Measurements from ENCODE around the gene C20orf141. TPM values are rescaled to one million over a fixed set of nuclear protein-coding genes. Genes with fewer than 3 reads are reported as not detected.

C20orf141 gene
- total and polyA plus RNA-seq, 5 donors from 2014 or later: not detected

GRCh38 chr20:2816583-2817340 is 2.0 kb downstream of the C20orf141 start:
- peaks cover 0 to 12% (median 6%) of the 10 kb centered on the region in 4 donors for H3K4me1 Mint-ChIP-seq
- H3K27ac Mint-ChIP-seq: no peak overlapping the region
- H3K4me3 ChIP-seq (ENCODE audit: low read depth, low read length): no peak overlapping the region
- H3K27me3 Mint-ChIP-seq: peaks cover 56% of the 10 kb centered on the region
- H3K4me1 ChIP-seq (ENCODE audit: control insufficient read depth, insufficient read depth, low read length, poor library complexity, severe bottlenecking): peaks cover 8% of the 10 kb centered on the region
- H3K27ac ChIP-seq (ENCODE audit: insufficient read depth, low read length, poor library complexity, severe bottlenecking): no peak overlapping the region
- no peaks in the 10 kb centered on the region for H3K36me3 Mint-ChIP-seq
- peaks cover 0 to 10% (median 2%) of the 10 kb centered on the region in 7 donors for H3K9me3 Mint-ChIP-seq
- DNase-seq (no peak), ATAC-seq (ENCODE audit: low read depth in 2 of 2) (no peak)
- H3K36me3 ChIP-seq (ENCODE audit: control insufficient read depth, insufficient read depth, low read length): no peaks in the 10 kb centered on the region
- peaks cover 0 to 8% of the 10 kb centered on the region in 2 experiments for H3K9me3 ChIP-seq (ENCODE audit: control insufficient read depth in 2 of 2, low read length in 2 of 2)
- no peak overlapping the region for H3K4me3 Mint-ChIP-seq
- peaks cover 15% of the 10 kb centered on the region for H3K27me3 ChIP-seq (ENCODE audit: control insufficient read depth, insufficient read depth, low read length)

DNA sequence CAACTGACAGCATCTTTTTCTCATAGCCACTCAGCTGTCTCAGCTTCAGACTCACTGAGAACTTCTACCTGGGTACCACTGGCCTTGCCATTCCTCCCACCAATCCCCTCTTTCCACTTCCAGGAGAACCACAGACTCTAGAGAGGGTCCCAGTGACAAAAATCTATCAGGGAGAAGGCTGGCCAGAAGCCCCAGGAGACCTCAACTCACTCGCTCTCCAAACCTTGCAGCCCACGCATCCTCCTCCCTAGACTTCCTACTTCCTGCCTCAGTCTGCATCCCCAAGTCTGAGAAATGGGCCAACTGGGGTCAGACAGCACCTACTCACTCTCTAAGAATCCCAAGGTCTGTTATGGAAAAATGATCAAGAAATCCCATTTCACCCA is 2.5 kb downstream of the C20orf141 start:
- Histone ChIP-seq H3K36me3 (ENCODE audit: control insufficient read depth, insufficient read depth, low read length) (no peaks in the 10 kb centered on the region), H3K27me3 (ENCODE audit: control insufficient read depth, insufficient read depth, low read length) (peaks cover 11% of the 10 kb centered on the region)

GRCh38 chr20:2817891-2818595 is 3.3 kb downstream of the C20orf141 start:
- no peaks in the 10 kb centered on the region for H3K36me3 Mint-ChIP-seq
- H3K27ac Mint-ChIP-seq: no peak overlapping the region
- peaks cover 0 to 6% (median 0%) of the 10 kb centered on the region in 7 donors for H3K9me3 Mint-ChIP-seq
- H3K9me3 ChIP-seq (ENCODE audit: control insufficient read depth in 2 of 2, low read length in 2 of 2): no peaks in the 10 kb centered on the region
- H3K27me3 ChIP-seq (ENCODE audit: control insufficient read depth, insufficient read depth, low read length): peaks cover 11% of the 10 kb centered on the region
- ATAC-seq (ENCODE audit: low read depth in 2 of 2): no peak
- peaks cover 53% of the 10 kb centered on the region for H3K27me3 Mint-ChIP-seq
- no peak for DNase-seq
- no peak overlapping the region for H3K4me3 ChIP-seq (ENCODE audit: low read depth, low read length)
- H3K27ac ChIP-seq (ENCODE audit: insufficient read depth, low read length, poor library complexity, severe bottlenecking): no peak overlapping the region
- H3K4me1 Mint-ChIP-seq: peaks cover 4 to 14% (median 8%) of the 10 kb centered on the region in 4 donors
- H3K4me3 Mint-ChIP-seq: no peak overlapping the region
- H3K36me3 ChIP-seq (ENCODE audit: control insufficient read depth, insufficient read depth, low read length): no peaks in the 10 kb centered on the region
- H3K4me1 ChIP-seq (ENCODE audit: control insufficient read depth, insufficient read depth, low read length, poor library complexity, severe bottlenecking): peaks cover 14% of the 10 kb centered on the region

More for the DNA sequence above, 2.5 kb downstream of the C20orf141 start:
- ATAC-seq (ENCODE audit: low read depth in 2 of 2) (no peak), DNase-seq (no peak)
- Mint-ChIP-seq H3K27me3 (peaks cover 55% of the 10 kb centered on the region), H3K9me3 (peaks cover 0 to 8% (median 1%) of the 10 kb centered on the region in 7 donors), H3K4me1 (peaks cover 4 to 14% (median 8%) of the 10 kb centered on the region in 4 donors), H3K4me3 (no peak overlapping the region), H3K27ac (no peak overlapping the region), H3K36me3 (no peaks in the 10 kb centered on the region)
- Histone ChIP-seq H3K4me3 (ENCODE audit: low read depth, low read length) (no peak overlapping the region), H3K9me3 (ENCODE audit: control insufficient read depth in 2 of 2, low read length in 2 of 2) (peaks cover 0 to 2% of the 10 kb centered on the region in 2 experiments), H3K4me1 (ENCODE audit: control insufficient read depth, insufficient read depth, low read length, poor library complexity, severe bottlenecking) (peaks cover 14% of the 10 kb centered on the region), H3K27ac (ENCODE audit: insufficient read depth, low read length, poor library complexity, severe bottlenecking) (no peak overlapping the region)

GRCh38 chr20:2820084-2820895 is 5.5 kb downstream of the C20orf141 start:
- Mint-ChIP-seq H3K27me3 (peaks cover 36% of the 10 kb centered on the region), H3K4me3 (peak overlapping the region in 3 of 4 donors; percentile 13 to 40 (median 24)), H3K36me3 (no peaks in the 10 kb centered on the region), H3K9me3 (peaks cover 0 to 3% (median 0%) of the 10 kb centered on the region in 7 donors), H3K4me1 (peaks cover 4 to 14% (median 8%) of the 10 kb centered on the region in 4 donors), H3K27ac (peak overlapping the region in 1 of 3 donors; percentile 26)
- Histone ChIP-seq H3K36me3 (ENCODE audit: control insufficient read depth, insufficient read depth, low read length) (no peaks in the 10 kb centered on the region), H3K9me3 (ENCODE audit: control insufficient read depth in 2 of 2, low read length in 2 of 2) (no peaks in the 10 kb centered on the region), H3K27me3 (ENCODE audit: control insufficient read depth, insufficient read depth, low read length) (peaks cover 11% of the 10 kb centered on the region), H3K4me3 (ENCODE audit: low read depth, low read length) (no peak overlapping the region), H3K27ac (ENCODE audit: insufficient read depth, low read length, poor library complexity, severe bottlenecking) (no peak overlapping the region), H3K4me1 (ENCODE audit: control insufficient read depth, insufficient read depth, low read length, poor library complexity, severe bottlenecking) (peaks cover 14% of the 10 kb centered on the region)
- DNase-seq (no peak), ATAC-seq (ENCODE audit: low read depth in 2 of 2) (no peak)

DNA sequence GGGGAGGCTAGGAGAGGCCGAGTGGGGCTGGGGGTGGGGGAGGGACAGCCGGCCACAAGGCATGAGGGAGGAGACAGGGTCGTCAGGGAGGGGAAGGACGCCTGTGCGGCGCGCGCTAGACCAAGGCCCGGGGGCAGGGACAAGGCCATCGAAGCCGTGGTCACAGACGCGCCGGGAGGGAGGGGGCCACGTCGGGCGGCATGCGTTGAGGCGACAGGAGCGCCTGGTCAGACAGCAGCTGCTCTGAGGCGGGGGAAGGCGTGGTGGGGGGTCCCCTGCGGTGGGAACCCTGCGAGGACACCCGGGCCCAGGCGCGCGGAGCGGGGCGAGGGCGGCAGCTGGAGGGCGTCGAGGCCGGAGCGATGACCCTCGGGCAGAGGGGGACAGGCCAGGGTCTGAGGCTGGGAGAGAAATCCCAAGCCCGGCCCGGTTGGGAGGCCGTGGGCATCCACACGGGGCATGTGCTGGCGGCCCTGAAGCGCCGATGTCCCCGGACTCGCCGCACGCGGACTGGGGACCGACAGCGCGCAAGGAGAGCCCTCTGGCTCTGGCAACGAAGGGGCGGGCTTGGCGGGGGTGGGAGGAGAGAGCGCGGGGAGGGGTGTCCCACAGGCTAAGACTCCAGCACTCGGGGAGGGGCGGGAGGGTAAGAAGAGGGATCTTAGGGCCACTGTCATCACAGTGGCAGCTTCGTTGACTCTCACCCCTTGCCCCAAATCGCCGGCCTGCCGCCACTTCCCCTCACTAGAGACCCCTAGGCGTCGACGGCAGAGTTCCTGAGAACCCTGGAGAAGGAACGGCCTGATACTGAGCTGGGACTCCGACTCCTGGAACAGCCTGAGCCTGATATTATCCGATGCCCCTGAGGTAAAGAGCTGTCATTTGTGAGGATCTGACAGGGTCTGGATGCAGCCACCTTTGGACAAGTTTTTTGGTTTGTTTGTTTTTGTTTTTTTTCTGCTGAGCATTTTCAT is 6.4 kb downstream of the C20orf141 start:
- H3K9me3 Mint-ChIP-seq: peaks cover 0 to 3% (median 0%) of the 10 kb centered on the region in 7 donors
- H3K4me1 ChIP-seq (ENCODE audit: control insufficient read depth, insufficient read depth, low read length, poor library complexity, severe bottlenecking): peaks cover 20% of the 10 kb centered on the region
- no peak overlapping the region for H3K27ac Mint-ChIP-seq
- peaks cover 42% of the 10 kb centered on the region for H3K27me3 Mint-ChIP-seq
- H3K9me3 ChIP-seq (ENCODE audit: control insufficient read depth in 2 of 2, low read length in 2 of 2): no peaks in the 10 kb centered on the region
- H3K4me3 Mint-ChIP-seq: peak overlapping the region in 3 of 4 donors; percentile 62 to 75 (median 68)
- H3K4me3 ChIP-seq (ENCODE audit: low read depth, low read length): no peak overlapping the region
- H3K27ac ChIP-seq (ENCODE audit: insufficient read depth, low read length, poor library complexity, severe bottlenecking): no peak overlapping the region
- H3K4me1 Mint-ChIP-seq: peaks cover 8 to 19% (median 14%) of the 10 kb centered on the region in 4 donors
- DNase-seq: no peak
- H3K27me3 ChIP-seq (ENCODE audit: control insufficient read depth, insufficient read depth, low read length): peaks cover 11% of the 10 kb centered on the region
- H3K36me3 ChIP-seq (ENCODE audit: control insufficient read depth, insufficient read depth, low read length): no peaks in the 10 kb centered on the region
- ATAC-seq (ENCODE audit: low read depth in 2 of 2): no peak
- no peaks in the 10 kb centered on the region for H3K36me3 Mint-ChIP-seq

- H3K27ac ChIP-seq (ENCODE audit: insufficient read depth, low read length, poor library complexity, severe bottlenecking): no peak overlapping the region
- H3K27ac Mint-ChIP-seq: no peak overlapping the region
- H3K4me1 ChIP-seq (ENCODE audit: control insufficient read depth, insufficient read depth, low read length, poor library complexity, severe bottlenecking): peaks cover 20% of the 10 kb centered on the region
- H3K4me1 Mint-ChIP-seq: peaks cover 8 to 23% (median 16%) of the 10 kb centered on the region in 4 donors
- H3K36me3 ChIP-seq (ENCODE audit: control insufficient read depth, insufficient read depth, low read length): no peaks in the 10 kb centered on the region
- peaks cover 18% of the 10 kb centered on the region for H3K27me3 ChIP-seq (ENCODE audit: control insufficient read depth, insufficient read depth, low read length)
- peak overlapping the region; percentile 32 for H3K4me3 ChIP-seq (ENCODE audit: low read depth, low read length)
- H3K4me3 Mint-ChIP-seq: peak overlapping the region in 2 of 4 donors; percentile 13 to 62
- peaks cover 0 to 3% (median 0%) of the 10 kb centered on the region in 7 donors for H3K9me3 Mint-ChIP-seq
- peak in 2 of 3 donors; percentile 32 to 53 for DNase-seq
- H3K9me3 ChIP-seq (ENCODE audit: control insufficient read depth in 2 of 2, low read length in 2 of 2): no peaks in the 10 kb centered on the region
- H3K36me3 Mint-ChIP-seq: no peaks in the 10 kb centered on the region
- peaks cover 47% of the 10 kb centered on the region for H3K27me3 Mint-ChIP-seq
- ATAC-seq (ENCODE audit: low read depth in 2 of 2): peak; percentile 55 to 67
Observed at GRCh38 chr20:2822073-2822472, 7.3 kb downstream of the C20orf141 start.

All from CD4-positive, CD25-positive, alpha-beta regulatory T cell (primary cell).